Chondrocyte (in vitro differentiated cells): ENCODE data around the gene GRIN2B. TPM values are rescaled to one million over a fixed set of nuclear protein-coding genes. Genes with fewer than 3 reads are reported as not detected.
A peak's percentile ranks its signal among the peaks of the same experiment; 100 is the strongest.

Experiments used
- DNase-seq: peaks from one replicate; pipeline ENCODE4 v3.0.0; 2021; ENCODE audit warnings: mixed read lengths, low spot score
- H3K27ac Mint-ChIP-seq: one replicate; pipeline ENCODE4 v1.8.0; 2021; ENCODE audit warnings: mild to moderate bottlenecking, moderate library complexity, mixed read lengths; ENCODE audit not compliant: unreplicated experiment
- H3K27me3 Mint-ChIP-seq: 2 replicates; pipeline ENCODE4 v1.8.0; 2021; ENCODE audit warnings: low read depth, mixed read lengths
- H3K36me3 Mint-ChIP-seq: 2 replicates; pipeline ENCODE4 v1.8.0; 2021; ENCODE audit warnings: low read depth, mixed read lengths
- H3K4me1 Mint-ChIP-seq: 2 replicates; pipeline ENCODE4 v1.8.0; 2021; ENCODE audit warnings: low read depth, mild to moderate bottlenecking, mixed read lengths
- H3K4me3 Mint-ChIP-seq: one replicate; pipeline ENCODE4 v1.8.0; 2021; ENCODE audit warnings: mild to moderate bottlenecking, moderate library complexity, mixed read lengths; ENCODE audit not compliant: unreplicated experiment
- H3K9me3 Mint-ChIP-seq: 2 replicates; pipeline ENCODE4 v1.8.0; 2021; ENCODE audit warnings: low read depth, mixed read lengths
- CTCF ChIP-seq: fragments of 200-600 bp; sonication (generic); IDR thresholded peaks from 2 replicates; pipeline ENCODE4 v1.5.0; 2021; ENCODE audit warnings: antibody characterized with exemption, mild to moderate bottlenecking, moderate library complexity
- total RNA-seq: library from RNA; stranded (reverse); gene quantifications from 3 replicates; pipeline ENCODE4 v1.2.1, GENCODE V29; 2021

Gene GRIN2B
- total RNA-seq, 1 donor from 2014 or later = not detected

DNA sequence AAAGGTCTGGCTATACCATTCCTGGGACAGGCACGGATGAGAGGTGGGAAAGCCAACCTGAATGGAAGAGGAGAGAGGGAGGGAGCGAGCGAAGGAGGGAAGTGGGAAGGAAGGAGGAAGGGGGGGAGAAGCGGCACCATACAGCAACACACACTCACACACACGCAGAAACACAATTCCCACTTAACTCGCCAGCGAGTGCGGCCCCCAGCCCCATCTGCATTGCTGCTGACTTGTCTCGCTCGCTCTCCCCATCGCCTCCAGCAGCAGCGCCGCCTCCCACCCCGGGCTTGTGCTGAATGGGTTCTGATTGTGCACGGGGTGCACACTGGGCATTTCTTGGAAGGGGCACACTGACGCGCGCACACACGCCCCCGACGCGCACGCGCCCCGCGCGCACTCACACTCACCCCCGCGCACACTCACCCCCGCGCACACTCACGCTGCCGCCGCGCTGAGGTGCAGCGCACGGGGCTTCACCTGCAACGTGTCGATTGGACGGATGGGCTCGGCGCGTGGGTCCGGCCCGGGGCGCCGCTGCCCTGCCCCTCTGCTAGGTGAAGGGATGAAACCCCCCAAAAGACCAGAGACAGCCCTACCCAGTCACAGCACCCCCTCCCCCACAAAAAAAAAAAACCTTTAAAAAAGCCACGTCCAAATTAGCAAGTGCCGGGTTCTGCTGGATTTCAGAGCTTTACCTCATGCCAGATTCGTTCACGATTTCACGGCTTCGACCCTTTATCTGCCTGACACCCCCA lies 685 bp downstream of the GRIN2B start:
- Mint-ChIP-seq H3K27ac (no peak overlapping the region), H3K4me3 (peak overlapping the region; percentile 60), H3K36me3 (peaks cover 1% of the 10 kb centered on the region), H3K27me3 (peaks cover 65% of the 10 kb centered on the region), H3K4me1 (peaks cover 17% of the 10 kb centered on the region), H3K9me3 (no peaks in the 10 kb centered on the region)
- no peak for DNase-seq
- no peak for TF ChIP-seq CTCF

DNA sequence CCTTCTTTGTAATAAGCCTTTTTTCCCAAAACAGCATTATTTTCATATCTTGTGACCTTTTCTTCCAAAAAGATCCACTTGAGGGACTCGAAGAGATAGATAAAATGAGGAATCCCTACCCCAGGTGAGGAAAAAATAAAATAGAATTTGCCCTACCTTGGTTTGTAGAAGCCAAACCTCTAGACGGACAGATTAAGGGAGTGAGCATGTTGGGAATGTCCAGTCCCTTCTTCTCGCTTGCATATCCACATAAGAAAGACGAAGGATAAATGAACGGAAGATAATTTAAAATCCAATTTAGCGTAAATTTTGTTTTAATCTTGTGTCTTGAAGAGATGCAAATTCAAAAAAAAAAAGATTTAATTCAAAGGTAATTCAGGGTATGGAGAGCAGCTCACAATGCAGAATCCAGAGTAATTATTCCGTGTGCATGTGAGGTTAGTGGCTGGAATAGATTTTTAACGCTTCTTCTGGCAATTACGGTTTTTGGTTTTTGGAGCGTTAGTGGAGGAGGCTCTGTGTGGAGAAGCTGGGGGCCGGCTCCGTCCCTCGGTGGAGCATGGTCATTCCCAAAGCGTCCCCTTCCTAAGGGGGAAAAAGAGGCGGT lies 1.5 kb downstream of the GRIN2B start:
- DNase-seq = no peak
- TF ChIP-seq CTCF = no peak
- no peak overlapping the region for H3K27ac Mint-ChIP-seq
- H3K36me3 Mint-ChIP-seq = peaks cover 1% of the 10 kb centered on the region
- H3K4me1 Mint-ChIP-seq = peaks cover 17% of the 10 kb centered on the region
- H3K4me3 Mint-ChIP-seq = peak overlapping the region; percentile 60
- H3K9me3 Mint-ChIP-seq = no peaks in the 10 kb centered on the region
- peaks cover 69% of the 10 kb centered on the region for H3K27me3 Mint-ChIP-seq

- Mint-ChIP-seq H3K27ac (no peak overlapping the region), H3K27me3 (peaks cover 70% of the 10 kb centered on the region), H3K4me3 (no peak overlapping the region), H3K9me3 (no peaks in the 10 kb centered on the region), H3K4me1 (peaks cover 17% of the 10 kb centered on the region), H3K36me3 (peaks cover 1% of the 10 kb centered on the region)
- TF ChIP-seq CTCF = no peak
- DNase-seq = no peak
Measured at GRCh38 chr12:13978876-13979275, 2.5 kb downstream of the GRIN2B start.

GRCh38 chr12:13976880-13977279 lies 4.5 kb downstream of the GRIN2B start:
- H3K27me3 Mint-ChIP-seq = peaks cover 54% of the 10 kb centered on the region
- no peak overlapping the region for H3K27ac Mint-ChIP-seq
- no peaks in the 10 kb centered on the region for H3K9me3 Mint-ChIP-seq
- H3K4me1 Mint-ChIP-seq = peaks cover 17% of the 10 kb centered on the region
- no peak for TF ChIP-seq CTCF
- no peak for DNase-seq
- H3K4me3 Mint-ChIP-seq = no peak overlapping the region
- peaks cover 1% of the 10 kb centered on the region for H3K36me3 Mint-ChIP-seq

DNA sequence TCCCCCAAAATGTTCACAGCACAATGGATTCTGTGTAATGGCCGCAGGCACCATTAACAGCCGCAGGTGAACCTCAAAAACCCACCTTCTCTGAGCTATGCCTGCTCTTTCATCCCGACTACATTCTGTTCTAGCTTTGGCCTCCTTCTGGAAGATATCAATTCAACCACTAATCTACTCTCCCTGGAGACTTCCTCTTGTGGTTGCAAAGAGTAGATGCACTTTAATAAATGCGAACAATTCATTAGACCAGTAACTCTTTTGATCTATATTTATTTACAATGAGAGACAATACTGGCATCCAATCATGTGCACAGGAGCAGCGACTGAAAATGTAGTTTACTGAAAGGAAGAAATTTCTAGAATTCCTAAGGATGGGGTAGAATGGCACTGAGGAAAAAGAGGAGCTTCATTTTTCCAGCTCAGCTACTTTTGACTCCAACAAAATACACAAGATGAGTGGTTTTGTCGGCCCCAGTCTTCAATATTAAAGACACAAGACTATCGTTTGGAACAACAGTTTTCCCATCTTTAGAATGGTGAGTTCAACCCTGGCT lies 5.3 kb downstream of the GRIN2B start:
- no peak overlapping the region for H3K27ac Mint-ChIP-seq
- H3K4me1 Mint-ChIP-seq = peaks cover 11% of the 10 kb centered on the region
- no peak for TF ChIP-seq CTCF
- H3K36me3 Mint-ChIP-seq = peaks cover 1% of the 10 kb centered on the region
- DNase-seq = no peak
- H3K27me3 Mint-ChIP-seq = peaks cover 52% of the 10 kb centered on the region
- H3K4me3 Mint-ChIP-seq = no peak overlapping the region
- no peaks in the 10 kb centered on the region for H3K9me3 Mint-ChIP-seq
